Endodermal cell (in vitro differentiated cells): ENCODE results near the gene ANXA4. TPM values are rescaled to one million over a fixed set of nuclear protein-coding genes. Genes with fewer than 3 reads are reported as not detected.

Experiments used
- DNase-seq: peaks from one replicate; pipeline ENCODE4 v3.0.0-alpha.2; 2017
- H3K27ac ChIP-seq: 2 replicates; pipeline ENCODE4 v1.5.1; 2013; ENCODE audit warnings: mild to moderate bottlenecking, low read depth, low read length, moderate library complexity
- H3K27me3 ChIP-seq: 2 replicates; pipeline ENCODE4 v1.6.1; 2013; ENCODE audit warnings: mild to moderate bottlenecking, low read length, moderate library complexity; ENCODE audit not compliant: insufficient read depth, control insufficient read depth, poor library complexity, severe bottlenecking
- H3K36me3 ChIP-seq: 2 replicates; pipeline ENCODE4 v1.7.0; 2013; ENCODE audit warnings: mild to moderate bottlenecking, low read length, moderate library complexity; ENCODE audit not compliant: control insufficient read depth, insufficient read depth
- H3K4me1 ChIP-seq: one replicate; pipeline ENCODE4 v1.7.0; 2013; ENCODE audit warnings: low read length; ENCODE audit not compliant: control insufficient read depth, insufficient read depth
- H3K4me3 ChIP-seq: 2 replicates; pipeline ENCODE4 v1.5.1; 2013; ENCODE audit warnings: mild to moderate bottlenecking, low read length, moderate library complexity
- H3K9ac ChIP-seq: 2 replicates; pipeline ENCODE4 v1.6.1; 2013; ENCODE audit warnings: mild to moderate bottlenecking, low read length, moderate library complexity; ENCODE audit not compliant: poor library complexity, severe bottlenecking; ENCODE audit errors: extremely low read depth
- H3K9me3 ChIP-seq: 2 replicates; pipeline ENCODE4 v1.6.1; 2013; ENCODE audit warnings: mild to moderate bottlenecking, low read length, moderate library complexity; ENCODE audit not compliant: control insufficient read depth
- H3K27ac Mint-ChIP-seq: 2 replicates; pipeline ENCODE4 v1.8.0; 2020; ENCODE audit warnings: mixed read lengths
- H3K27me3 Mint-ChIP-seq: 2 replicates; pipeline ENCODE4 v1.8.0; 2021; ENCODE audit warnings: mild to moderate bottlenecking, mixed read lengths; ENCODE audit not compliant: insufficient read depth
- H3K36me3 Mint-ChIP-seq: 2 replicates; pipeline ENCODE4 v1.8.0; 2020; ENCODE audit warnings: low read depth, mixed read lengths
- H3K4me1 Mint-ChIP-seq: 2 replicates; pipeline ENCODE4 v1.8.0; 2020; ENCODE audit warnings: mixed read lengths
- H3K4me3 Mint-ChIP-seq: 2 replicates; pipeline ENCODE4 v1.8.0; 2020; ENCODE audit warnings: mild to moderate bottlenecking, moderate library complexity, mixed read lengths
- H3K9me3 Mint-ChIP-seq: 2 replicates; pipeline ENCODE4 v1.8.0; 2020; ENCODE audit warnings: mild to moderate bottlenecking, mixed read lengths
- CTCF ChIP-seq: fragments of 200-600 bp; sonication (generic); conservative IDR thresholded peaks from 2 replicates; pipeline ENCODE4 v1.5.0; 2021; ENCODE audit warnings: antibody characterized with exemption, mild to moderate bottlenecking
- WGBS, 2 experiments: methylation state at CpG; one replicate each; pipeline versions ENCODE4 v1.1.5 to v1.1.7; 2013; ENCODE audit warnings: missing lambda C conversion rate in 2 of 2, mixed read lengths in 1 of 2; ENCODE audit not compliant: insufficient coverage in 1 of 2, insufficient read length in 1 of 2; 5-methylcytosine and 5-hydroxymethylcytosine counted together
- total RNA-seq, 2 donors: library from RNA; stranded (reverse); fragmentation: NEBNext Ultra II Directional in 1 of 2; extraction: Animal tissue kit (Norgen Biotek cat#: 25700) in 1 of 2; gene quantifications; 2 replicates in 1 of 2; 3 replicates in 1 of 2; pipeline ENCODE4 v1.2.1, GENCODE V29; 2021

The ANXA4 gene
- total RNA-seq, 2 donors from 2014 or later: 18.0 to 21.4 TPM

GRCh38 chr2:69753659-69754363 is 11.9 kb downstream of the ANXA4 start:
- Mint-ChIP-seq H3K9me3 (no peaks in the 10 kb centered on the region), H3K27me3 (no peaks in the 10 kb centered on the region), H3K4me1 (peaks cover 8% of the 10 kb centered on the region), H3K36me3 (peaks cover 3% of the 10 kb centered on the region), H3K4me3 (no peak overlapping the region), H3K27ac (no peak overlapping the region)
- Histone ChIP-seq H3K9me3 (no peaks in the 10 kb centered on the region), H3K27me3 (no peaks in the 10 kb centered on the region), H3K9ac (no peak overlapping the region), H3K4me1 (no peaks in the 10 kb centered on the region), H3K27ac (no peak overlapping the region), H3K4me3 (no peak overlapping the region), H3K36me3 (no peaks in the 10 kb centered on the region)
- 88 to 100% methylated on average over 1 to 3 of the region's 3 CpGs for WGBS, 2 experiments
- DNase-seq: no peak
- TF ChIP-seq CTCF: no peak

GRCh38 chr2:69754633-69755032 is 12.7 kb downstream of the ANXA4 start:
- no peak overlapping the region for H3K27ac Mint-ChIP-seq
- no peak for TF ChIP-seq CTCF
- H3K4me1 Mint-ChIP-seq: peaks cover 4% of the 10 kb centered on the region
- no peak overlapping the region for H3K4me3 ChIP-seq
- no peak overlapping the region for H3K4me3 Mint-ChIP-seq
- H3K27ac ChIP-seq: no peak overlapping the region
- H3K9me3 Mint-ChIP-seq: no peaks in the 10 kb centered on the region
- H3K27me3 ChIP-seq: no peaks in the 10 kb centered on the region
- no peaks in the 10 kb centered on the region for H3K36me3 Mint-ChIP-seq
- no peak for DNase-seq
- H3K27me3 Mint-ChIP-seq: no peaks in the 10 kb centered on the region
- WGBS, 2 experiments: 89% methylated on average over 1 of the region's 1 CpG; no CpG with 5 or more reads in 1 of the 2 experiments
- H3K36me3 ChIP-seq: no peaks in the 10 kb centered on the region
- H3K9me3 ChIP-seq: no peaks in the 10 kb centered on the region
- H3K4me1 ChIP-seq: no peaks in the 10 kb centered on the region
- H3K9ac ChIP-seq: no peak overlapping the region

GRCh38 chr2:69755862-69756467 is 14.0 kb downstream of the ANXA4 start:
- H3K4me3 ChIP-seq: no peak overlapping the region
- H3K9ac ChIP-seq: no peak overlapping the region
- no peaks in the 10 kb centered on the region for H3K36me3 ChIP-seq
- DNase-seq: no peak
- Mint-ChIP-seq H3K9me3 (no peaks in the 10 kb centered on the region), H3K4me3 (no peak overlapping the region), H3K4me1 (peaks cover 4% of the 10 kb centered on the region), H3K36me3 (peaks cover 2% of the 10 kb centered on the region), H3K27ac (no peak overlapping the region), H3K27me3 (no peaks in the 10 kb centered on the region)
- TF ChIP-seq CTCF: no peak
- 65% methylated on average over 2 of the region's 2 CpGs; no CpG with 5 or more reads in 1 of the 2 experiments for WGBS, 2 experiments
- no peak overlapping the region for H3K27ac ChIP-seq
- H3K9me3 ChIP-seq: no peaks in the 10 kb centered on the region
- no peaks in the 10 kb centered on the region for H3K4me1 ChIP-seq
- no peaks in the 10 kb centered on the region for H3K27me3 ChIP-seq
